OCI-LY3 (cell line): ENCODE results near the gene CCDC13.

Experiments
- H2AFZ ChIP-seq: fragments of 200-600, 300-600 bp; shearing (Covaris generic); 2 replicates; pipeline ENCODE4 v1.6.0; 2014; ENCODE audit warnings: antibody characterized with exemption, low read depth, low read length
- H3K27ac ChIP-seq: fragments of 200-600, 300-600 bp; sonication (generic); 2 replicates; pipeline ENCODE4 v1.5.1; 2014; ENCODE audit warnings: mild to moderate bottlenecking, low read length, moderate library complexity, mixed read lengths
- H3K27me3 ChIP-seq: fragments of 200-600, 300-600 bp; sonication (generic); 2 replicates; pipeline ENCODE4 v1.6.1; 2014; ENCODE audit warnings: low read depth, low read length, mixed read lengths
- H3K36me3 ChIP-seq: fragments of 200-600, 300-600 bp; sonication (generic); replicated peaks from 2 replicates; pipeline ENCODE3; 2014; ENCODE audit warnings: low read depth, low read length, mixed read lengths
- H3K4me1 ChIP-seq: fragments of 300-600, 200-600 bp; sonication (generic); 2 replicates; pipeline ENCODE4 v1.6.1; 2014; ENCODE audit warnings: low read length, mixed read lengths
- H3K4me2 ChIP-seq: fragments of 200-600, 300-600 bp; sonication (generic); 2 replicates; pipeline ENCODE4 v1.6.1; 2014; ENCODE audit warnings: low read length, mixed read lengths
- H3K4me3 ChIP-seq: fragments of 300-600, 200-600 bp; sonication (generic); 2 replicates; pipeline ENCODE4 v1.5.1; 2014; ENCODE audit warnings: antibody characterized with exemption, mild to moderate bottlenecking, low read length, moderate library complexity
- H3K79me2 ChIP-seq: fragments of 300-600, 200-600 bp; shearing (Covaris generic); 2 replicates; pipeline ENCODE4 v1.6.1; 2014; ENCODE audit warnings: mild to moderate bottlenecking, low read length, mixed read lengths
- H3K9ac ChIP-seq: fragments of 300-600, 200-600 bp; shearing (Covaris generic); 2 replicates; pipeline ENCODE4 v1.6.0; 2014; ENCODE audit warnings: mild to moderate bottlenecking, low read length, moderate library complexity
- H3K9me3 ChIP-seq: fragments of 200-600, 300-600 bp; shearing (Covaris generic); 2 replicates; pipeline ENCODE4 v1.6.1; 2014; ENCODE audit warnings: low read length, mixed read lengths; ENCODE audit not compliant: insufficient read depth
- H4K20me1 ChIP-seq: fragments of 200-600, 300-600 bp; sonication (generic); 2 replicates; pipeline ENCODE4 v1.6.1; 2016; ENCODE audit warnings: low read length, mixed read lengths; ENCODE audit not compliant: insufficient read depth
- CTCF ChIP-seq: fragments of 200-600, 300-600 bp; sonication (generic); IDR thresholded peaks from 2 replicates; pipeline ENCODE4 v1.5.1; 2014; ENCODE audit warnings: antibody characterized with exemption, low read length, low read depth
- EZH2phosphoT487 ChIP-seq: fragments of 200-600 bp; shearing (Covaris generic); IDR thresholded peaks from 2 replicates; pipeline ENCODE4 v1.6.1; 2018; ENCODE audit warnings: antibody characterized with exemption, mixed run types, low read depth

CCDC13 gene

DNA sequence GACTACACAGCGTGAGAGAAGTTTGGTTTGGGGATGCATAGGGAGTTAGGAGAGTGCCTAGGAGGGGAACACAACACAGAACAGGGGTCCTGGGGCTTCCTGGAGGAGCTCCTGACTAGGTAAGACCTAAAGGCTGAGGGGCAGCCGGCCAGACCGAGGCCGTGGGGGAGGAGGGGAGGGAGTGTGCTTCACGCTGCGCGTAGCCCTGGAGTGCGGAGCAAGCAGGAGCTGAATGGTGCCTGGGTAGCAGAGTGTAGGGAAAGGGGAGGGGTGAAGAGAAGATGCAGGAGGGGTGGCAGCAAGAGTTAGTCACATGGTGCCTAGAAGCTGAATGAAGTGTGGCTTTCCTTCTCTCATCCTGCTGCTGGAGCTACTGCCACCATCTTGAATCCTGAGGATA lies 38.0 kb downstream of the CCDC13 start:
- Histone ChIP-seq H3K9ac (no peak overlapping the region), H3K79me2 (no peaks in the 10 kb centered on the region), H3K4me3 (no peak overlapping the region), H3K27ac (no peak overlapping the region), H2AFZ (no peak overlapping the region), H3K36me3 (no peaks in the 10 kb centered on the region), H3K27me3 (no peaks in the 10 kb centered on the region), H3K9me3 (no peaks in the 10 kb centered on the region), H3K4me1 (peaks cover 16% of the 10 kb centered on the region), H3K4me2 (no peak overlapping the region), H4K20me1 (no peaks in the 10 kb centered on the region)
- TF ChIP-seq EZH2phosphoT487 (no peak), CTCF (no peak)

DNA sequence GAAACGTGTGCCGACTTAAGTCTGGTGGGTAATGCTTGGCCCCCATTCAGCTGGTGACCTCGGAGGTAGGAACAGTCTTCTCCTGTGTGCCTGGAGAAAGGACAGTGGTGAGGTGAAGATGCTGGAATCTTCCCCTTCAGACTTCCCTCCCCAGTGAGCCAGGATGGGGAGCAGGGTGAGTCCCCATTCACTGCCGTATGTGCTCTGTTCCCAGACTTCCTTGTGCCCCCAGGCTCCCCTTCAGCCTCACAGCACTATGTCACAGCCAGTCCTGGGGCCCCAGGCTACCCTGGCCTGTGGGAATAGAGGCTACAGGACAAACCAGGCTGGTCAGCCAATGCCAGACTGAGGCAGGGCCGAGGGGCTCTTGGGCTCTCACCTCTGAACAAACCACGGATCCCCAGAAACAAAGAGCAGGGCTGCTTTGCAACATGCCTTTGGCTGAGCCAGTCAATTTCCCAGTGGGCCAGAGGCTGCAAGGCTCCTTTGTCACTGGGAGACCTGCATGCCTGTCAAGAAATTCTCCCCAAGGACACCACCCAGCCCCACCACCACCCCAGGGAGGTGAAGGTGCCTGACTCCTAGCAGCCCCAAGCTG lies 38.7 kb downstream of the CCDC13 start:
- no peak overlapping the region for H3K27ac ChIP-seq
- TF ChIP-seq CTCF (no peak), EZH2phosphoT487 (no peak)
- no peaks in the 10 kb centered on the region for H3K36me3 ChIP-seq
- H2AFZ ChIP-seq: no peak overlapping the region
- no peaks in the 10 kb centered on the region for H3K79me2 ChIP-seq
- H3K4me2 ChIP-seq: no peak overlapping the region
- H3K9ac ChIP-seq: no peak overlapping the region
- no peaks in the 10 kb centered on the region for H4K20me1 ChIP-seq
- H3K27me3 ChIP-seq: no peaks in the 10 kb centered on the region
- H3K4me1 ChIP-seq: peaks cover 16% of the 10 kb centered on the region
- H3K9me3 ChIP-seq: no peaks in the 10 kb centered on the region
- no peak overlapping the region for H3K4me3 ChIP-seq

DNA sequence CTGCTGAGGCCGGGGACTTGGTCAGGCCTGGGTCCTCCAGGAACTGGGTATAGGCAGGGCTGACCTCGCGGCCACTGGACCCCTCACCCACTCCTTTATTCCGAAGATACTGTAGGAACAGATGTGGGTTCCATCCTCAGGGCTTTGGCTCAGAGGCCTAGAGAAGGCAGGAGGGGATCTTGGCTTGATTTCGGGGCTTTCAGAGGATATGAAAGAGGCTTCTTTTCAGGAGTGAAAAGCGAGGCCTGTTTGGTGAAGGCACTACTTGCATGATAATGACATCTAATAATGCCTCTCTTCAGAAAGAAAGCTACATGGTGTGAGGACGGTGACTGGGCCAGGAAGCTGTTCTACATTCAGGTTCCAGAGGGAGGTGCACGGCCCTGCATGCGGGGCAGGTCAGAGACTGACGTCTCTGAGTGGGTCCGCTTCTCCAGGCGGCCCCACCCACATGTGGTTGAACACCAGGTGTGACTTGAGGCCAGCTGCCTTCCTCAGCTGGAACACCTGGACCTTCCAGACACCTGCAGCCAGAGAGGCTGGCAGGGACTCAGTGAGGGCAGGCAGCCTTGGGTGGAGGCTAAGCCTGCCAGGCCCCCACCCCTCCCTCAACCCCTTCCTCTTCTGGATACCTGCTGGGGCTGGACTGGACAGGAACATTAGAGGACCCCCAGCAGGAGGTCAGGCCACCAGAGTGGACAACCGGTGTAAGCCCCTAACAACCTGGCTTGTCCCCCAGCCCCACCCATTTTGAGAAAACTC lies 39.4 kb downstream of the CCDC13 start:
- Histone ChIP-seq H4K20me1 (no peaks in the 10 kb centered on the region), H3K36me3 (no peaks in the 10 kb centered on the region), H3K9me3 (no peaks in the 10 kb centered on the region), H3K9ac (no peak overlapping the region), H3K4me2 (no peak overlapping the region), H3K27me3 (no peaks in the 10 kb centered on the region), H3K4me3 (no peak overlapping the region), H3K79me2 (no peaks in the 10 kb centered on the region), H2AFZ (no peak overlapping the region), H3K4me1 (peaks cover 13% of the 10 kb centered on the region), H3K27ac (no peak overlapping the region)
- TF ChIP-seq EZH2phosphoT487 (no peak), CTCF (no peak)

DNA sequence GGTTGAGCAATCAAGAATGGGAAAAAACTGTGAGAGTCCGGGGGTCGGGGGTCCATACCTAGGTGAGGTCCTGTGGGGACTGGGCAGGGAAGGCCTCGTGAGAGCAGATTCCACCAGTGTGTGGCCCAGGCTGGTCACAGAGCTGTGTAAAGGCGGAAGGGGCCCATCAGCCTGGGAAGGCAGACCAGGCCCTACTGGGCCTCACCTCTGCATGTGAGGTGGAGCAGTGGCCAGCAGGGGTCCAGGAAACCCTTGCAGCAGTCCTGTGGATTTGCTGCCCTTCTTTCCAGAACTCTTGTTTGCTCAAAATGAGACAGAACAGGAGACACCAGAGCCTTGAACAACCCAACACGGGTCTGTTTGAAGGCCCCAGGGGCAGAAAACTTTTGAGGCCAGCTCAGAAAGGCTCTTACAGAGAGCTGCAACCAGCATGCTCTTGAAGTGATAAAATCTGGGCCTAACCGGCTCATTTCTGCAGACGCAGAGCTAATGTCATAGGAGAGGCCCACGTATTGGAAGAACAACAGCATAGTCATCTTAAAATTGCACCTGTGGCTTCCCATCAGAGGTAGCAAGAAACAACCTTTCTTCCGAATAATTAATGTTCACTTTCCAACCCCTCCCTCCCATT lies 40.1 kb downstream of the CCDC13 start:
- Histone ChIP-seq H3K36me3 (no peaks in the 10 kb centered on the region), H2AFZ (no peak overlapping the region), H3K9me3 (no peaks in the 10 kb centered on the region), H3K4me2 (no peak overlapping the region), H3K27me3 (no peaks in the 10 kb centered on the region), H3K27ac (no peak overlapping the region), H3K79me2 (no peaks in the 10 kb centered on the region), H4K20me1 (no peaks in the 10 kb centered on the region), H3K4me1 (peaks cover 13% of the 10 kb centered on the region), H3K4me3 (no peak overlapping the region), H3K9ac (no peak overlapping the region)
- TF ChIP-seq EZH2phosphoT487 (no peak), CTCF (no peak)
